ENCODE data around the gene METAP1D. TPM values are rescaled to one million over a fixed set of nuclear protein-coding genes. Genes with fewer than 3 reads are reported as not detected.

The METAP1D gene
- total RNA-seq, 1 donor from 2014 or later: 8.2 TPM

DNA sequence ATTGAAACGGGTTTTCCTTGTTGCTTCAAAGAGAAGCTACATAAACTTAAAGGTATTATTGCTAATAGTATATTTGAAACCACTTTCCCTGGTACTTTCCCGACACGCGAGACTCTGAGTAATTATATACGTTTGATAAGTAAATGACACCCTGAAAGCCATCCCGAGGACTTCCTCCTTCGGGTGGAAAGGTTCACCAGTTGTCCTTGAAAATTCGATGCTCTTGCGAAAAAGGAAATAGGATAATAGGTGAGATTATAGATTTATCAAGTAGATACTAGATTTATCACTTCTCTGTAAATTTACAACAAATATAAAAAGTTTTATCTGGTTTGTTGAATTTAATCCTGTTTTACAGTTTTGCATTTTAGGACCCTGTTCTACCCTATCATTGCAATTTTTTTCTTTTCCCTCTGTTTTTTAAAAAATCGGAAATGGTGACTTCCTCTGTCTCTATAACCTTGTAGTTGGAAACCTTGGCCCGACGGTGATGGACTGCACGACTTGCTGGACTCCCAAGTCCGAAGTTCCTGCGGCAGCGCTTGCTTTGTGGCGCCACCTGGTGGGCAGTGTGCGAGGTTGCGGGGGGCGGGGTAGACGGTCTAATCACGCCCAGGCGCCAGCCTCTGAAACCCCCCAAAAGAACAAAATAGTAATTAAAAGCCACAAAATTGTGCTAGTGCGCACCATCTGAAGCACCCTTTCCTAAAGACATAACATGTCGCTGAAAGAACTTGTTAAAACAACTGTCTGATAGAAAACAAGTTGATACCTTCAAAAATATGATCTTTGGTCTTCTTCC is 103.9 kb downstream of the METAP1D start:
- no peaks in the 10 kb centered on the region for H3K36me3 Mint-ChIP-seq
- Histone ChIP-seq H3K27me3 (peaks cover 100% of the 10 kb centered on the region), H3K4me1 (peaks cover 38% of the 10 kb centered on the region), H3K79me2 (ENCODE audit: low read depth) (no peaks in the 10 kb centered on the region), H3K9me3 (ENCODE audit: low read depth) (no peaks in the 10 kb centered on the region), H3K4me3 (peak overlapping the region; percentile 54), H4K20me1 (ENCODE audit: low read depth) (peaks cover 50% of the 10 kb centered on the region), H3K36me3 (no peaks in the 10 kb centered on the region), H3K4me2 (peak overlapping the region; percentile 80), H3F3A (ENCODE audit: low read depth) (peaks cover 63% of the 10 kb centered on the region), H2AFZ (replicated peaks) (no peak overlapping the region), H3K9ac (no peak overlapping the region), H3K27ac (no peak overlapping the region)
- TF ChIP-seq EZH2phosphoT487 (IDR thresholded peaks at IDR 0.05) (no peak), EZH2 (IDR thresholded peaks at IDR 0.05) (peak; percentile 71)
- TF ChIP-seq, protein P1, sequence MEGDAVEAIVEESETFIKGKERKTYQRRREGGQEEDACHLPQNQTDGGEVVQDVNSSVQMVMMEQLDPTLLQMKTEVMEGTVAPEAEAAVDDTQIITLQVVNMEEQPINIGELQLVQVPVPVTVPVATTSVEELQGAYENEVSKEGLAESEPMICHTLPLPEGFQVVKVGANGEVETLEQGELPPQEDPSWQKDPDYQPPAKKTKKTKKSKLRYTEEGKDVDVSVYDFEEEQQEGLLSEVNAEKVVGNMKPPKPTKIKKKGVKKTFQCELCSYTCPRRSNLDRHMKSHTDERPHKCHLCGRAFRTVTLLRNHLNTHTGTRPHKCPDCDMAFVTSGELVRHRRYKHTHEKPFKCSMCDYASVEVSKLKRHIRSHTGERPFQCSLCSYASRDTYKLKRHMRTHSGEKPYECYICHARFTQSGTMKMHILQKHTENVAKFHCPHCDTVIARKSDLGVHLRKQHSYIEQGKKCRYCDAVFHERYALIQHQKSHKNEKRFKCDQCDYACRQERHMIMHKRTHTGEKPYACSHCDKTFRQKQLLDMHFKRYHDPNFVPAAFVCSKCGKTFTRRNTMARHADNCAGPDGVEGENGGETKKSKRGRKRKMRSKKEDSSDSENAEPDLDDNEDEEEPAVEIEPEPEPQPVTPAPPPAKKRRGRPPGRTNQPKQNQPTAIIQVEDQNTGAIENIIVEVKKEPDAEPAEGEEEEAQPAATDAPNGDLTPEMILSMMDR (IDR thresholded peaks at IDR 0.05): peak; percentile 96
- H3K27ac Mint-ChIP-seq: no peak overlapping the region
- H3K9me3 Mint-ChIP-seq: no peaks in the 10 kb centered on the region
- H3K4me3 Mint-ChIP-seq: peak overlapping the region; percentile 85
- peaks cover 85% of the 10 kb centered on the region for H3K27me3 Mint-ChIP-seq (ENCODE audit: insufficient read depth, low read depth)
- peaks cover 45% of the 10 kb centered on the region for H3K4me1 Mint-ChIP-seq
- peak; percentile 90 for DNase-seq (ENCODE audit: low spot score)

DNA sequence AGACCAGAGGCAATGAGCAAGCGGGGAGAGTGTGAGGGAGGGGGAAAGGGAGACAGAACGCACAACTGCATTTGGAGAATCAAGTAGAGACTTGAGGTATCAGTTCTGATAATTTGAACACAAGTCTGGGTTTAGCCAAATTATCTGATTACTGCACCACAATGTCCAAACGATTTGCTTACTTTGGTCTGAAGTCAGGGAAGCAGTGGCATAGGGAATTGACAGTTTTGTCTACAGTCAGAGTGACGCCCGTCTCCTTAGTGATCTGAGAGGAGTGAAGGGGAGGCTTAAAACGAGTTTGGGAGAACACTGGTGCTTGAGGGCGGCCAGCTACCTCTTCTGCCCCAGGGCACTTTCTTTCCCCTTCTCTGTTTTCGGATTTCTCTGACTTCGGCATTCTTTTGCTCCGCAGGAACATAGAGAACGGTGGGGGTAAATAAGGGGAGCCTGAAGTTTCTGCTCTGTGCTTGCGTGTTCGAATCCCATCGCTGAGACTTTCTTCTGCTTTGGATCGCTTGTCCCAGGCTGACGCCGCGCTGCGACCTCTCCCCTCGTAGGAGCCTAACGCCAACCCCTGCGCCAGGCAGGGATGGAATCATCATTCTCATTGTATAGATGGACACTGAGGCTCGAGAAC is 105.8 kb downstream of the METAP1D start:
- H3K36me3 ChIP-seq: no peaks in the 10 kb centered on the region
- no peaks in the 10 kb centered on the region for H3K9me3 ChIP-seq (ENCODE audit: low read depth)
- TF ChIP-seq EZH2phosphoT487 (IDR thresholded peaks at IDR 0.05) (peak; percentile 61), EZH2 (IDR thresholded peaks at IDR 0.05) (peak; percentile 69)
- TF ChIP-seq, protein P1 (IDR thresholded peaks at IDR 0.05): no peak
- peaks cover 52% of the 10 kb centered on the region for H3F3A ChIP-seq (ENCODE audit: low read depth)
- H3K27ac ChIP-seq: no peak overlapping the region
- H3K4me2 ChIP-seq: peak overlapping the region; percentile 76
- no peak overlapping the region for H3K9ac ChIP-seq
- H2AFZ ChIP-seq (replicated peaks): peak overlapping the region; percentile 87
- no peaks in the 10 kb centered on the region for H3K36me3 Mint-ChIP-seq
- H3K4me1 Mint-ChIP-seq: peaks cover 42% of the 10 kb centered on the region
- peaks cover 78% of the 10 kb centered on the region for H3K27me3 Mint-ChIP-seq (ENCODE audit: insufficient read depth, low read depth)
- H3K9me3 Mint-ChIP-seq: no peaks in the 10 kb centered on the region
- peaks cover 100% of the 10 kb centered on the region for H3K27me3 ChIP-seq
- peak; percentile 33 for DNase-seq (ENCODE audit: low spot score)
- H4K20me1 ChIP-seq (ENCODE audit: low read depth): peaks cover 32% of the 10 kb centered on the region
- H3K4me1 ChIP-seq: peaks cover 31% of the 10 kb centered on the region
- no peak overlapping the region for H3K27ac Mint-ChIP-seq
- peak overlapping the region; percentile 45 for H3K4me3 ChIP-seq
- no peaks in the 10 kb centered on the region for H3K79me2 ChIP-seq (ENCODE audit: low read depth)
- peak overlapping the region; percentile 46 for H3K4me3 Mint-ChIP-seq

DNA sequence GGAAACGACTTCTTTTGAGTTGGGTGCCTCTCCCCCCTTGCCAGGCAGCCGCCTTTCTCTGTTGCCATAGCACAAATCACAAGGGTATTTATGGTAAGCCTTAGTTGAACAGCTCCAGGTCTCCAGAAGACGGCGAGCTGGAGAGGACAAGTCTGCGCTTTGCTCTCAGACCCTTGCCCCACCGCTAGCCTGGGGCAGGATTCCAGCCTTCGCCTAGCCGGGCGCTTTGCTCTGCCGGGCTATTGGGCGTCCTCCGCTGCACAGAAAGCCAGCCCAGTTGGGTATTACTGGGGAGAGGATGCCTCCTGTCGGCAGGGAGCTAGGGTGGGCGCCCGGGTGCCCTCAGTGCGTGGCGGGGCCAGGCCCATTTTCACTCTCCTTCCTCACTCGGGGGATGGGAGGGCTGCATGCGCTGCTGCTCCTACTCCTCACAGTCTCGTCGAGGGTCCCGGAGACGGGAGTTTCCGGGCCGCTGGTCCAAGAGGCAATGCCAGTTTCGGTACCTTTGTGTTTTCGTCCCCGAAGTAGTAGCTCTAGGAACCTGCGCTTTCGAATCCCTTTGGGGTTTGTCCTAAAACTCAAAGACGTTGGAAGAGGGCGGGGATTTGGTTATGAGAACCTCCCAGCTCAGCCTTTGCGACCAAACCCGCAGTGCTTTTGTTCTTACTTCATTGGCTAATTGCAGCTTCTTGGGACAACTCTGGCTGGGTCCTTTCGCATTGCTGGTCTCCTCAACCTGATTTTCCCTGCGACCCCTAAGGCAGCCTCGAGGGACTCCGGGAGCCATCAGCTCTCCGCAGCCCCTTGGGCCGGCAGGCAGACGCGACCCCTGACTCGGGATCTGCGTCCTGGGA is 106.6 kb downstream of the METAP1D start:
- DNase-seq (ENCODE audit: low spot score): peak; percentile 82
- H2AFZ ChIP-seq (replicated peaks): peak overlapping the region; percentile 87
- H3K27ac ChIP-seq: no peak overlapping the region
- H3K4me3 ChIP-seq: peak overlapping the region; percentile 45
- H3K36me3 ChIP-seq: no peaks in the 10 kb centered on the region
- no peak overlapping the region for H3K9ac ChIP-seq
- H3K36me3 Mint-ChIP-seq: no peaks in the 10 kb centered on the region
- H3K27me3 ChIP-seq: peaks cover 97% of the 10 kb centered on the region
- H3F3A ChIP-seq (ENCODE audit: low read depth): peaks cover 45% of the 10 kb centered on the region
- peaks cover 24% of the 10 kb centered on the region for H4K20me1 ChIP-seq (ENCODE audit: low read depth)
- peak overlapping the region; percentile 76 for H3K4me2 ChIP-seq
- H3K4me1 Mint-ChIP-seq: peaks cover 37% of the 10 kb centered on the region
- H3K4me1 ChIP-seq: peaks cover 24% of the 10 kb centered on the region
- H3K79me2 ChIP-seq (ENCODE audit: low read depth): no peaks in the 10 kb centered on the region
- TF ChIP-seq EZH2phosphoT487 (IDR thresholded peaks at IDR 0.05) (no peak), EZH2 (IDR thresholded peaks at IDR 0.05) (peak; percentile 56)
- TF ChIP-seq, protein P1 (IDR thresholded peaks at IDR 0.05): peak; percentile 51
- no peak overlapping the region for H3K27ac Mint-ChIP-seq
- peaks cover 74% of the 10 kb centered on the region for H3K27me3 Mint-ChIP-seq (ENCODE audit: insufficient read depth, low read depth)
- H3K9me3 Mint-ChIP-seq: no peaks in the 10 kb centered on the region
- H3K9me3 ChIP-seq (ENCODE audit: low read depth): no peaks in the 10 kb centered on the region
- H3K4me3 Mint-ChIP-seq: peak overlapping the region; percentile 46

Data from neural progenitor cell (in vitro differentiated cells).